Calu3 (cell line): ENCODE data around the gene PWP1. TPM values are rescaled to one million over a fixed set of nuclear protein-coding genes. Genes with fewer than 3 reads are reported as not detected.
A peak's percentile ranks its signal among the peaks of the same experiment; 100 is the strongest.
"Not testable (repeated sequence)": the region's sequence is repeated elsewhere in the genome, so short reads cannot be mapped to it uniquely, and the experiment has no call there.

Experiments
- BruUV-seq: library from RNA; stranded (reverse); fragments of 400-500 nt; replicated peaks from 2 replicates; lab custom pipeline; 2021; lab: Mats Ljungman, UMichigan
- CTCF ChIA-PET: fragments of 300-600 bp; sonication (Branson Sonifier 250); formaldehyde crosslinking; loops from one replicate; lab custom pipeline; 2022; ENCODE audit warnings: antibody characterized with exemption; lab: Charles Lee
- DNase-seq: peaks from one replicate; pipeline ENCODE4 v3.0.0; 2022
- H3K27ac Mint-ChIP-seq: one replicate; pipeline ENCODE4 v1.8.0; 2022; ENCODE audit warnings: mixed read lengths; ENCODE audit not compliant: unreplicated experiment
- H3K27me3 Mint-ChIP-seq: one replicate; pipeline ENCODE4 v1.8.0; 2022; ENCODE audit warnings: mixed read lengths; ENCODE audit not compliant: unreplicated experiment
- H3K36me3 Mint-ChIP-seq: one replicate; pipeline ENCODE4 v1.8.0; 2022; ENCODE audit warnings: mild to moderate bottlenecking, moderate library complexity, mixed read lengths; ENCODE audit not compliant: insufficient read depth, unreplicated experiment
- H3K4me1 Mint-ChIP-seq: one replicate; pipeline ENCODE4 v1.8.0; 2022; ENCODE audit warnings: mild to moderate bottlenecking, low read depth, mixed read lengths; ENCODE audit not compliant: unreplicated experiment
- H3K4me3 Mint-ChIP-seq: one replicate; pipeline ENCODE4 v1.8.0; 2022; ENCODE audit warnings: mild to moderate bottlenecking, low read depth, moderate library complexity, mixed read lengths; ENCODE audit not compliant: unreplicated experiment
- H3K9me3 Mint-ChIP-seq: one replicate; pipeline ENCODE4 v1.8.0; 2022; ENCODE audit warnings: low read depth, mixed read lengths; ENCODE audit not compliant: unreplicated experiment
- CTCF ChIP-seq: fragments of 200-600 bp; IDR thresholded peaks from one replicate; pipeline ENCODE4 v1.8.0; 2022; ENCODE audit warnings: antibody characterized with exemption; ENCODE audit not compliant: unreplicated experiment
- intact Hi-C: fragments of 100-400 bp; cut with micrococcal nuclease; formaldehyde crosslinking; loops from one replicate; pipeline ENCODE4 v1.10.0; 2022; ENCODE audit not compliant: unreplicated experiment
- total RNA-seq: library from RNA; stranded (reverse); gene quantifications from 2 replicates; pipeline ENCODE4 v1.2.3, GENCODE V29; 2022

PWP1 gene
- total RNA-seq, 1 experiment from 2014 or later: 60.5 TPM

DNA sequence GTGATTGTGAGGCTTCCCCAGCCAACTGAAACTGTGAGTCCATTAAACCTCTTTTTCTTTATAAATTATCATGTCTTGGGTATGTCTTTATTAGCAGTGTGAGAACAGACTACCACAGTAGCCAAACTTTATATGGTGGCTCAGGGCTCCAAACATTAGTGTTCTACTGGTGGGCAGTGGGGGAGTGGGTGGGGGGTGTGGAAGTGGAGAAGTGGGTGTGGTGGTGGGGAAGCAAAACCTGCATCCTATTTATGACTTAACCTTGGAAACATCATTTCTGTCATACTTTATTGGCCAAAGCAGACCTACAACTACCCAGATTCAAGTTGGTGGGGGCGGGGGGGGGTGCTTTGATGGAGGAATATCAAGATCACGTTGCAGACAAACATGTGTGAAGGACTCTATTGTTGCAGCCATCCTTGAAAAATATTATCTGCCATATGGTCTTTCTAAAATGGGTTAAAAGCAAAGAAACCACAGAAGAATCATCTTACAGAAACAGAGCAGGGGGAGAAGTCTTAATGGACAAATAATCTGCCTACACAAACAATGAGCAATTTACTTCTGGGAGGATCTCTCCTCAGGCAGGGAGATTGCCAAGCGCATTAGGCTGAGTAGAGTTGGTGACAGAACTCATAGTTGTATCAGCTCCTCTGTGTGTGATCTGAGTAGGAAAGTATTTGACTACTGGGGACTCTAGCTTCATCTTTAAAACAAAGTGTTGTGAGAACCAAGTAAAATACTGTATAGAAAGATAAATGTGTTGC is 1.4 kb upstream of the PWP1 start:
- intact Hi-C loops: loop anchor here (10.0 kb wide), 1 partner anchor 831 kb away; the partner anchor contains the start of gene FICD
- CTCF ChIA-PET: interaction anchor here (0.6 to 1.4 kb wide), 2 partner anchors 8 to 39 kb away, joined by 3 to 11 read pairs; no protein-coding TSS in a partner anchor
- Mint-ChIP-seq H3K27me3 (peaks cover 14% of the 10 kb centered on the region), H3K4me3 (peak overlapping the region; percentile 94), H3K36me3 (peaks cover 31% of the 10 kb centered on the region), H3K9me3 (no peaks in the 10 kb centered on the region), H3K27ac (peak overlapping the region; percentile 96), H3K4me1 (no peaks in the 10 kb centered on the region)
- no TSS peak for BruUV-seq
- TF ChIP-seq CTCF: no peak
- DNase-seq: no peak

DNA sequence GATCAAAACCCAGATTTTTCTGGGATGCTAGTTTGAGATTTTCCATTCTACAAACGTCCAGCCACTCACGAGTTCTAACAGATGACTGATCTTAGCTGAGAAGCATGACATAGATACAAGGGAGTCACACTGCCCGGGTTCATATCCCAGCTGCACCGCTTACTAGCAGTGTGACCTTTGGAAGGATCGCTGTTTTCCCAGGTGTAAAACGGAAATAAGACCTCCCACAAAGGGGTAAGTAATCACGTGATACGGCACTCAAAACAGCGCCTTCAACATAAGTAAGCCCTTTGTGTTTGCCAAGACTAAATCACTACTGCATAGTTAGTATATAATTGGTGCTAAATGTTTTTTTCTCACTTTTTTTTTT is 624 bp upstream of the PWP1 start:
- TF ChIP-seq CTCF: no peak
- peak; percentile 22 for DNase-seq
- H3K9me3 Mint-ChIP-seq: no peaks in the 10 kb centered on the region
- BruUV-seq: no TSS peak
- H3K27me3 Mint-ChIP-seq: peaks cover 12% of the 10 kb centered on the region
- peak overlapping the region; percentile 94 for H3K4me3 Mint-ChIP-seq
- H3K36me3 Mint-ChIP-seq: peaks cover 31% of the 10 kb centered on the region
- H3K27ac Mint-ChIP-seq: peak overlapping the region; percentile 96
- CTCF ChIA-PET: interaction anchor here (0.6 to 1.4 kb wide), 2 partner anchors 9 to 40 kb away, joined by 3 to 11 read pairs; no protein-coding TSS in a partner anchor
- no peaks in the 10 kb centered on the region for H3K4me1 Mint-ChIP-seq
- intact Hi-C loops: loop anchor here (5.0 to 10.0 kb wide), 2 partner anchors 72 to 830 kb away; partner anchors contain the start of gene FICD

- intact Hi-C loops, H3K27me3 Mint-ChIP-seq, H3K4me3 Mint-ChIP-seq, DNase-seq, H3K27ac Mint-ChIP-seq, H3K9me3 Mint-ChIP-seq, H3K4me1 Mint-ChIP-seq, BruUV-seq: not testable (repeated sequence)
- CTCF ChIA-PET: interaction anchor here (0.6 kb wide), 2 partner anchors 215 to 978 kb away, joined by 3 to 5 read pairs; no protein-coding TSS in a partner anchor
- peak; percentile 32 for TF ChIP-seq CTCF
- peaks cover 47% of the 10 kb centered on the region for H3K36me3 Mint-ChIP-seq
These were observed 10.2 kb downstream of the PWP1 start for GRCh38 chr12:107695772-107696171.

GRCh38 chr12:107702106-107702505 is 16.5 kb downstream of the PWP1 start:
- DNase-seq: no peak
- intact Hi-C loops: no loop called here
- H3K9me3 Mint-ChIP-seq: peaks cover 4% of the 10 kb centered on the region
- no peak overlapping the region for H3K27ac Mint-ChIP-seq
- peaks cover 56% of the 10 kb centered on the region for H3K36me3 Mint-ChIP-seq
- H3K4me3 Mint-ChIP-seq: no peak overlapping the region
- H3K27me3 Mint-ChIP-seq: no peaks in the 10 kb centered on the region
- H3K4me1 Mint-ChIP-seq: no peaks in the 10 kb centered on the region
- no peak for TF ChIP-seq CTCF
- no TSS peak for BruUV-seq
- CTCF ChIA-PET: no interaction called here
